Parathyroid adenoma (tissue), 2 donors: Measurements from ENCODE around the gene EWSR1.

Experiments
- H2AFZ ChIP-seq: fragments of 300-600 bp; sonication (generic); one replicate; pipeline ENCODE4 v1.7.0; 2017; ENCODE audit warnings: antibody characterized with exemption, mild to moderate bottlenecking
- H3K27ac ChIP-seq: fragments of 300-600 bp; sonication (generic); one replicate; pipeline ENCODE4 v1.7.0; 2017
- H3K27me3 ChIP-seq: fragments of 300-600 bp; sonication (generic); one replicate; pipeline ENCODE4 v1.7.0; 2017; ENCODE audit warnings: low read length; ENCODE audit not compliant: control insufficient read depth, insufficient read depth
- H3K36me3 ChIP-seq: fragments of 300-600 bp; sonication (generic); one replicate; pipeline ENCODE4 v1.7.0; 2017; ENCODE audit warnings: low read length; ENCODE audit not compliant: control insufficient read depth, insufficient read depth
- H3K4me1 ChIP-seq: fragments of 300-600 bp; sonication (generic); one replicate; pipeline ENCODE4 v1.7.0; 2017; ENCODE audit warnings: control low read depth
- H3K4me2 ChIP-seq: fragments of 300-600 bp; sonication (generic); one replicate; pipeline ENCODE4 v1.7.0; 2017; ENCODE audit warnings: low read length
- H3K4me3 ChIP-seq: fragments of 300-600 bp; sonication (generic); one replicate; pipeline ENCODE4 v1.7.0; 2017; ENCODE audit warnings: low read depth, low read length
- H3K79me2 ChIP-seq: fragments of 300-600 bp; sonication (generic); one replicate; pipeline ENCODE4 v1.7.0; 2017; ENCODE audit warnings: control low read depth
- H3K9ac ChIP-seq: fragments of 300-600 bp; sonication (generic); one replicate; pipeline ENCODE4 v1.7.0; 2017; ENCODE audit warnings: mild to moderate bottlenecking
- H3K9me3 ChIP-seq: fragments of 300-600 bp; sonication (generic); one replicate; pipeline ENCODE4 v1.7.0; 2017; ENCODE audit warnings: low read length; ENCODE audit not compliant: control insufficient read depth
- TF ChIP-seq, protein P1 (sequence below): fragments of 300-600 bp; sonication (generic); IDR thresholded peaks from one replicate; pipeline ENCODE4 v1.7.0; 2017; ENCODE audit warnings: antibody characterized with exemption, mild to moderate bottlenecking
- donor health status: primary hyperparathyroidism.

The EWSR1 gene

DNA sequence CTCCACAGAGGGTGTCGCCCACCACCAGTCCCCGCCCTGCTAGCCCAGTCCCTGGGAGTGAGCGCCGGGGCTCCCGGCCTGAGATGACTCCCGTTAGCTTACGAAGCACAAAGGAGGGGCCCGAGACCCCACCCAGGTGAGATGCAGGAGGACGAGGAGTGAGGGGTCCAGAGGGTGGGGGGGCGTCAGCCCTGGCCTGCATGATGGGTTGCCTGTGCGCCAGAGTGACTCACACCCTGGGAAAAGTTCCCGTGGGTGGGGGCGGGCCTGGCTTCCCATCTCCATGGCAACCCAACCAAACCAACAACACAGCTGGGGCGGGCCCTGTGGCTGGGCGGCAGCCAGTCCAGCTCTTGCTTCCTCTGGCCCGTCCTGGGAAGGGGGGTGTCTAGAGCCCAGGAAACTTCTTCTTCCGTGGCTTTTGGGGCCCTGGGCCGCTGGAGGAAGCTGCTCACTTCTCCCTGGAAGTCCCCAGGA, 42.8 kb downstream of the EWSR1 start:
- no peak overlapping the region for H3K9ac ChIP-seq
- no peaks in the 10 kb centered on the region for H3K79me2 ChIP-seq
- H3K4me3 ChIP-seq: no peak overlapping the region
- TF ChIP-seq, protein P1, sequence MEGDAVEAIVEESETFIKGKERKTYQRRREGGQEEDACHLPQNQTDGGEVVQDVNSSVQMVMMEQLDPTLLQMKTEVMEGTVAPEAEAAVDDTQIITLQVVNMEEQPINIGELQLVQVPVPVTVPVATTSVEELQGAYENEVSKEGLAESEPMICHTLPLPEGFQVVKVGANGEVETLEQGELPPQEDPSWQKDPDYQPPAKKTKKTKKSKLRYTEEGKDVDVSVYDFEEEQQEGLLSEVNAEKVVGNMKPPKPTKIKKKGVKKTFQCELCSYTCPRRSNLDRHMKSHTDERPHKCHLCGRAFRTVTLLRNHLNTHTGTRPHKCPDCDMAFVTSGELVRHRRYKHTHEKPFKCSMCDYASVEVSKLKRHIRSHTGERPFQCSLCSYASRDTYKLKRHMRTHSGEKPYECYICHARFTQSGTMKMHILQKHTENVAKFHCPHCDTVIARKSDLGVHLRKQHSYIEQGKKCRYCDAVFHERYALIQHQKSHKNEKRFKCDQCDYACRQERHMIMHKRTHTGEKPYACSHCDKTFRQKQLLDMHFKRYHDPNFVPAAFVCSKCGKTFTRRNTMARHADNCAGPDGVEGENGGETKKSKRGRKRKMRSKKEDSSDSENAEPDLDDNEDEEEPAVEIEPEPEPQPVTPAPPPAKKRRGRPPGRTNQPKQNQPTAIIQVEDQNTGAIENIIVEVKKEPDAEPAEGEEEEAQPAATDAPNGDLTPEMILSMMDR: no peak
- H3K4me2 ChIP-seq: peak overlapping the region; percentile 30
- peaks cover 12% of the 10 kb centered on the region for H3K27me3 ChIP-seq
- no peaks in the 10 kb centered on the region for H3K4me1 ChIP-seq
- H3K36me3 ChIP-seq: no peaks in the 10 kb centered on the region
- no peak overlapping the region for H3K27ac ChIP-seq
- H2AFZ ChIP-seq: no peak overlapping the region
- H3K9me3 ChIP-seq: no peaks in the 10 kb centered on the region

DNA sequence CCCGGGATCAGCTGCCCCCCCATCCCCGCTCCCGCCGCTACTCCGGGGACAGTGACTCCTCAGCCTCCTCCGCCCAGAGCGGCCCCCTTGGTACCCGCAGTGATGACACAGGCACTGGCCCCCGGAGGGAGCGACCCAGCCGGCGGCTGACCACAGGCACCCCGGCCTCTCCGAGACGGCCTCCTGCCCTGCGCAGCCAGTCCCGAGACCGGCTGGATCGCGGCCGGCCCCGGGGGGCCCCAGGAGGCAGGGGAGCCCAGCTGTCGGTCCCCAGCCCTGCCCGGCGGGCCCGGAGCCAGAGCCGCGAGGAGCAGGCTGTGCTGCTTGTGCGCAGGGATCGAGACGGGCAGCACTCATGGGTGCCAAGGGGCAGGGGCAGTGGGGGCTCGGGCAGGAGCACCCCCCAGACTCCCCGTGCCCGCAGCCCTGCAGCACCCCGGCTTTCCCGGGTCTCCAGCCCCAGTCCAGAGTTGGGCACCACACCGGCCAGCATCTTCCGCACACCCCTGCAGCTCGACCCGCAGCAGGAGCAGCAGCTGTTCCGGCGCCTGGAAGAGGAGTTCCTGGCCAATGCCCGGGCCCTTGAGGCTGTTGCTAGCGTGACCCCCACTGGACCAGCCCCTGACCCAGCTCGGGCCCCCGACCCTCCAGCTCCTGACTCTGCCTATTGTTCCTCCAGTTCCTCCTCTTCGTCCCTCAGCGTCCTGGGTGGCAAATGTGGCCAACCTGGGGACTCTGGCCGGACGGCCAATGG, 43.6 kb downstream of the EWSR1 start:
- peaks cover 12% of the 10 kb centered on the region for H3K27me3 ChIP-seq
- no peaks in the 10 kb centered on the region for H3K79me2 ChIP-seq
- H3K36me3 ChIP-seq: no peaks in the 10 kb centered on the region
- H3K9ac ChIP-seq: no peak overlapping the region
- H2AFZ ChIP-seq: no peak overlapping the region
- H3K4me3 ChIP-seq: no peak overlapping the region
- TF ChIP-seq, protein P1: no peak
- H3K27ac ChIP-seq: no peak overlapping the region
- no peaks in the 10 kb centered on the region for H3K4me1 ChIP-seq
- H3K9me3 ChIP-seq: no peaks in the 10 kb centered on the region
- no peak overlapping the region for H3K4me2 ChIP-seq

DNA sequence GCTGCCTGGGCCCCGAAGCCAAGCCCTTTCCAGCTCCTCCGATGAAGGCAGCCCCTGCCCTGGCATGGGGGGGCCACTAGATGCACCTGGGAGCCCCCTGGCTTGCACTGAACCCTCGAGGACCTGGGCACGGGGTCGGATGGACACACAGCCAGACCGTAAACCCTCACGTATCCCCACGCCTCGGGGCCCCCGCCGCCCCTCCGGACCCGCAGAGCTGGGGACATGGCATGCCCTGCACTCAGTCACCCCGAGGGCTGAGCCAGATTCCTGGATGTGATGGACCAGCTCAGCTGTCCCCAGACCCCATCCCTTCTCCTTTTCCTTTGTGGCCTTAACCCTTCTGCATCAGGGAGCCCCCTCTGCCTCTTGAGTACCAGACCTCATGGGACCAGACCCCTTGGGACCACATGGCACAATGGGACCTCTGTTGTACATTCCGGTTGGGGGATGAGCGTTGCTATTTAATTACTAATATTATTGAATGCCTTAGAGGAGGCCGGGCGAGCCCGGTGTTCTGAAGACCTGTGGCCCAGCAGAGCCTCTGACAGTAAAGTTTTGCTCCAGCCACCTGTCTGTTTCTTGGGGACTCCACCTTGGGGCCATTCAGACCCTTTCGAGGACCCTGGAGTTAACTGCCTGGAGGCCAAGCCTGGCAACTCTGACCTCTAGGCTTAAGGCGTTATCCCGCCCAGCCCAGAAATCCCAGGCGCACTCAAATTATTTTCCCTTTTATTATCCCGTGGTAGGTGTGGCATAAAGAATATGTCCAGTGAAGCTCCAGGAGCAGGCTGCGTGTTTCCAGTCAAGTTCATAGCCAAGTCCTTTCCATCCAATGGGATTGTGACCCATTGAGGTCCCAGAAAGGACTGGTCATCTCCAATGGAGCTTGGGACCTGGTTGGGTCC, 44.4 kb downstream of the EWSR1 start:
- Histone ChIP-seq H3K4me2 (no peak overlapping the region), H3K4me3 (no peak overlapping the region), H3K9ac (no peak overlapping the region), H3K79me2 (no peaks in the 10 kb centered on the region), H3K4me1 (no peaks in the 10 kb centered on the region), H3K9me3 (no peaks in the 10 kb centered on the region), H3K27me3 (peaks cover 12% of the 10 kb centered on the region), H3K27ac (no peak overlapping the region), H2AFZ (no peak overlapping the region), H3K36me3 (no peaks in the 10 kb centered on the region)
- TF ChIP-seq, protein P1: no peak

- H2AFZ ChIP-seq: no peak overlapping the region
- H3K27me3 ChIP-seq: peaks cover 12% of the 10 kb centered on the region
- H3K36me3 ChIP-seq: no peaks in the 10 kb centered on the region
- no peaks in the 10 kb centered on the region for H3K4me1 ChIP-seq
- H3K27ac ChIP-seq: no peak overlapping the region
- H3K9ac ChIP-seq: no peak overlapping the region
- no peaks in the 10 kb centered on the region for H3K9me3 ChIP-seq
- TF ChIP-seq, protein P1: no peak
- no peak overlapping the region for H3K4me3 ChIP-seq
- H3K4me2 ChIP-seq: no peak overlapping the region
- no peaks in the 10 kb centered on the region for H3K79me2 ChIP-seq
Measured at GRCh38 chr22:29313126-29313575, 45.1 kb downstream of the EWSR1 start.
